Left lobe of liver (tissue), 2 donors: Measurements from ENCODE around the gene PKD1L1. TPM values are rescaled to one million over a fixed set of nuclear protein-coding genes. Genes with fewer than 3 reads are reported as not detected.
"Not testable (repeated sequence)": the region's sequence is repeated elsewhere in the genome, so short reads cannot be mapped to it uniquely, and the experiment has no call there.

Experiments used
- ATAC-seq: fragments of 200-7000 bp; cut with Tn5 transposase; one replicate; pipeline ENCODE4 v1.9.1; 2020; ENCODE audit warnings: mild to moderate bottlenecking, moderate library complexity
- DNase-seq: peaks from one replicate; pipeline ENCODE4 v3.0.0-alpha.2; 2020; ENCODE audit warnings: low spot score
- total RNA-seq: library from RNA; stranded (reverse); gene quantifications from one replicate; pipeline ENCODE4 v1.2.1, GENCODE V29; 2021
- donor health status: DM: no; HTN: no; CAD: no; lungs with moderate emphysema.
- donor health status: DM: no; HTN: yes; CAD: no.

Gene PKD1L1
- total RNA-seq, 1 donor from 2014 or later = 0.45 TPM

GRCh38 chr7:47799524-47799923 lies 148.7 kb downstream of the PKD1L1 start:
- ATAC-seq = no peak
- DNase-seq = no peak

GRCh38 chr7:47796347-47796746 lies 151.9 kb downstream of the PKD1L1 start:
- ATAC-seq (no peak), DNase-seq (no peak)

DNA sequence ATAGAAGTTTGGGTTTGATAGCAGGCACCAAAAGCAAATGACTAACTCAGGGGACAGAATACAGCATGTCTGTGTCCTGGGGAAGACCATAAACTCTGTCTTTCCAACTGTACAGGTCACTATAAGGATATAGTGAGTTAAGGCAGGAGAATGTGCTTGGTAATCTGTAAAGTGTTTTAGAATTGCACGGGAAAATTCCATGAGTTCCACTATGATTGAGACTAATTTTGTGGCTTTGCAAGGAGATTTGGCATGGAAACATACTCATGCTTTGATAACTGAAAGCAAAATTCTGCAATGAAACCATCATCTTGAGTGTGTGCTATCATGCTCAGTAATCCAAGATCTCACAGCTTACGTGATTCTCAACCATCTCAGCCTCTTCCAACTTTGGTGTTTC lies 152.6 kb downstream of the PKD1L1 start:
- no peak for DNase-seq
- ATAC-seq = no peak

DNA sequence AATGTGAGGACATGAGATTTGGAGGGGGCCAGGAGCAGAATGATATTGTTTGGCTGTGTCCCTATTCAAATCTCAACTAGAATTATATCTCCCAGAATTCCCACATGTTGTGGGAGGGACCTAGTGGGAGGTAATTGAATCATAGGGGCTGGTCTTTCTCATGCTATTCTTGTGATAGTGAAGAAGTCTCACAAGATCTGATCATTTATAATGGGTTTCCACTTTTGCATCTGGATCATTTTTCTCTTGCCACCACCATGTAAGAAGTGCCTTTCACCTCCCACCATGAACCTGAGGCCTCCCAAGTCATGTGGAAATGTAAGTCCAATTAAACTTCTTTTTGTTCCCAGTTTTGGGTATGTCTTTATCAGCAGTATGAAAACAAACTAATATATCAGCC lies 153.1 kb downstream of the PKD1L1 start:
- DNase-seq, ATAC-seq: not testable (repeated sequence)

DNA sequence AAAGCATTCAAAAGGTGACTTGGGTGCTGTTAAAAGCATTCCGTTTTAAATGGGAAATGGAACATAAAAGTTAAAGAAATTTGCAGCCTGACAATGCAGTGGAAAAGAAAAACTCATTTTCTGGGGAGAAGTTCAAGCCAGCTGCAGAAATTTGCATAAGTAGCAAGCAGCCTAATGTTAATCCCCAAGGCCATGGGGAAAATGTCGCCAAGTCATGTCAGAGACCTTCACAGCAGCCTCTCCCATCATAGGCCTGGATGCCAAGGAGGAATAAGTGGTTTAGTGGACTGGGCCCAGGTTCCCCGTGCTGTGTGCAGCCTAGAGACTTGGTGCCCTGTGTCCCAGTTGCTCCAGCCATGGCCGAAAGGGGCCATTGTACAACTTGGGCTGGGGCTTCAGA lies 154.2 kb downstream of the PKD1L1 start:
- DNase-seq (no peak), ATAC-seq (no peak)

DNA sequence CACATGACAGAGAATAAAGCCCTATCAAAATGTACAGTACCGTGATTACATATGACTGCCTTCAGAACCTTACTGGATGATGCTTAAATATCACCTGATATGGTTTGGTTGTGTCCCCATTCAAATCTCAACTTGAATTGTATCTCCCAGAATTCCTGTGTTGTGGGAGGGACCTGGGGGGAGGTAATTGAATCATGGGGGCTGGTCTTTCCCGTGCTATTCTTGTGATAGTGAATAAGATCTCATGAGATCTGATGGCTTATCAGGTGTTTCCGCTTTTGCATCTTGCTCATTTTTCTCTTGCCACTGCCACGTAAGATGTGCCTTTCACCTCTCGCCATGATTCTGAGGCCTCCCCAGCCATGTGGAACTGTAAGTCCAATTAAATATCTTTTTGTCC lies 155.1 kb downstream of the PKD1L1 start:
- ATAC-seq = not testable (repeated sequence)

GRCh38 chr7:47792521-47793121 lies 155.6 kb downstream of the PKD1L1 start:
- DNase-seq = no peak
- peak; percentile 84 for ATAC-seq

More for the DNA sequence above, 155.1 kb downstream of the PKD1L1 start:
- DNase-seq = not testable (repeated sequence)

DNA sequence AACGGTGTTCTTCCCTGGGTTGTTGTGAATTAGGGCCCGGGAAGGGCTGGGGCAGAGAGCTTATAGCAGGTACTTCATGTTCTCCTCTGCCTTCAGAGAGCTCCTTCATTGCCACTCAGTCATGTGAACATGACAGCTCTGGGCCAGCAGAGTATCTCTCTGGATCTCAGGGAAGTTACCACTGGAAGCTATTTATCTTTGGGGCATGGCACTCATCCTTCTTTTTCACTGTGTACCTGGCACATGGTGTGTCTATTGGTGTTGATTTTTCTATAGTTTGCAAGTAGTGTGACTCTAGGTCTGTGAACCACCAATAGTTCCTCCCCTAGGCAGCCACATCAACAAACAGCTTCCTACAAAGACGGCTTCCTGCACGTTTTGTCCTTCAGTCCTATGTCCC lies 156.6 kb downstream of the PKD1L1 start:
- ATAC-seq = no peak
- no peak for DNase-seq

DNA sequence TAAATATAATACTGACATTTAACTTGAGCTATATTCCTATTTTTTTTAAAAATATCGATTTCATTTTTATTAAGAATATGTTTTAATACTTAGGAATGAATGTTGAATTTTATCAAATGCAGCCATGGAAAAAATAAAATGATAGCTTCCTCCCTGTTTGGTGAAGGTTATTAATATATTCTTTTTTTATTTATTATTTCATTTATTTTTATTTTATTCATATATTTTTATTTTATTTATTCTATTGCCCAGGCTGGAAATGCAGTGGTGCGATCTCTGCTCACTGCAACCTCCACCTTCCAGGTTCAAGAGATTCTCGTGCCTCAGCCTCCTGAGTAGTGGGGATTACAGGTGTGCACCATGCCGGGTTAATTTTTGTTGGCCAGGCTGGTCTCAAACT lies 160.2 kb downstream of the PKD1L1 start:
- DNase-seq (no peak), ATAC-seq (no peak)

- no peak for ATAC-seq
These were observed 160.8 kb downstream of the PKD1L1 start for GRCh38 chr7:47787249-47788069.

DNA sequence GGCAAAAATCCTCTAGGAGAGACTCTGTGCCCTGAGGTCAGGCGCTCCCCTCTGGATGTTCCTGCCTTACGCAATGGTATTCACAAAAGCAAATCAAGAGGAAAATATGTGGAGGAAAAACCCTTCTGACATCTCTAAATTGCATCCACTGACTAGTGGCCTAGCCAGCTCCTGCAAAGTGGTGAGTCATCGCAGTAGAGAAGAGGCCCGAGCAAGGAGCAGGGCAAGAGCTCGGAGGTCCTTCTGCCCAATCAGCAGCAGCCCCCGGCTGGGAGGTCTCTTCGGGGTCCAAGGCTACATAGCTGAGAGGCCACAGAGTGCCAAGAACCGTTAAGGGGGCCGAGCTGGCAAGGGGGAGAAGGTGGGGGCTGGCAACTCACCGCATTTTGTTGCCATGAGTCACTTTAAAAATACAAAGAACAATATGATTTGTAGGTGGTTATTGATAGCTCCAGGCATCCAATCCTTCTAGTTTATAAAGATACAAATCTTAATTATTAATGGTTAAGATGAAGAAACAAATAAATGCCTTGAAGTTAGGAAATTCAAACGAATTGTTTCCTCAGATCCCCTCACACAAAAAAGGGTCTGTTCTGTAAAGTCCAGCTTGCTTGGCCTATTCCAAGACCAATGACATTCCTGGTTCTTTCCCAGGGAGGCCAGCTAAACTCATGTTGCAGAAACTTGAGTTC lies 161.6 kb downstream of the PKD1L1 start:
- peak; percentile 14 for ATAC-seq
- DNase-seq = no peak

More at GRCh38 chr7:47787249-47788069, 160.8 kb downstream of the PKD1L1 start:
- DNase-seq = no peak

- DNase-seq = no peak
- ATAC-seq = no peak
These were observed 162.2 kb downstream of the PKD1L1 start for GRCh38 chr7:47785923-47786556.

DNA sequence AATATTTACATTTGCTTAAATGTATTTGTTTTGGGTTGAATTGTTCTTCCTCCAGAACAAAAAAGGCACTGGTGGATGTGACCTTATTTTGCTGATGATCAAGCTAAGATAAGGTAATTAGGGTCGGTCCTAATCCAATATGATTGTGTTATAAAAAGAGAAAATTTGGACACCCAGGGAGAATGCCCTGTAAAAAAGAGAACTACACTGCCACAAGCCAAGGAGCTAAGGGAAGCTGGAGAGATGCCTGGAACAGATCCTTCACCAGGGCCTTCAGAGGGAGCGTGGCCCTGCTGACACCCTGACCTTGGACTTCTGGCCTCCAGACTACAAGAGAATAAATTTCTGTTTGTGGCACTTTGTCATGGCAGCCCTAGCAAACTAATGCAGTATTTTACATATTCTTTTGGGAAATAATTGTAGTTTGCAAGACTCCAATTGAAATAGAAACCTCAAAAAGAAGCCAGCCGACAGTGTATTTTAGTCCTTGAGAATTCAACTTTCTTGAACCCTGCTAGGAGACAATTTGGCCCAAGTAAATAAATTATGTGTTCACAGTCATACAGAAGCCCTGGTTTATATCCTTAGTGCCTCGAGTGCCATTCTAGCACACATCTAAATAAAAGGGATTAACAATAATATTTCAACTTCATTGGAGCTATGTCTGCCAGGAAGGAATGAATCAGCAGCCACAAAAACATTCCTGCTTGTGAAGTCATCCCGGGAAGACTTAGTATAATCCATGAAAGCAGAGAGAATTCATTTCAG lies 164.6 kb downstream of the PKD1L1 start:
- DNase-seq (no peak), ATAC-seq (peak; percentile 32)

- no peak for DNase-seq
- no peak for ATAC-seq
These were observed 165.5 kb downstream of the PKD1L1 start for GRCh38 chr7:47782792-47783191.

DNA sequence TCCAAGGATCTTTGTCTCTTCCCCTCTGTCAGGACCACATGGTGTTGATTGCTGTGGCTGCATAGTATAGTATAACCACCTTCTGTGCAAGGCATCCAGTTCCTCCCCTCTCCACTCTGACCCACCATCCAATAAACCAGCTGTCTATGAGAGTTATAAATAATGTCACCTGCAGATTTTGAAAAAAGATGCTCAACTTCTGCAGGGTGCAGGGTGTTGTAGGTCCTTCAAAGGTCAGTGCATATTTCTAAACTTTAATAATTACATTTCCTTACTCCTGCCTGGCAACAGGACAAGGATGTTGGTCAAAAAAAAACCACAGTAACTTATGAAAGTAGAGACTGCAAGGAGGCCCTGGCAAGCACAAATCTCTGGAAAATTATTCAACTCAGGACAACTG lies 166.2 kb downstream of the PKD1L1 start:
- ATAC-seq (no peak), DNase-seq (no peak)

DNA sequence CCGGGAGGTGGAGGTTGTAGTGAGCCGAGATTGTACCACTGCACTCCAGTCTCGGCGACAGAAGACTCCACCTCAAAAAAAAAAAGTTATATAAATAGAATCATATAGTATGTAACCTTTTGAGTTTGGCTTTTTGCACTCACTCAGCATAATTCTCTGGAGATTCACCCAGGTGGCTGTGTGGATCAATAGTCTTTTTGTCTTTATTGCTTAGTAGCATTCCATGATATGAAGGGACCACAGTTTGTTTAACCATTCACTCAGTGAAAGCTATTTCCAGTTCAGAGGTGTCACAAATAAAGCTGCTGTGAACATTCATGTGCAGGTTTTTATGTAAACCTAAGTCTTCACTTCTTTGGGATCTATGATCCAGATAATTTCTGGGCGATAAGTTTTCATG lies 167.7 kb downstream of the PKD1L1 start:
- ATAC-seq = no peak
- no peak for DNase-seq

- DNase-seq (no peak), ATAC-seq (no peak)
These were observed 168.9 kb downstream of the PKD1L1 start for GRCh38 chr7:47779341-47779771.

- DNase-seq = no peak
These were observed 170.1 kb downstream of the PKD1L1 start for GRCh38 chr7:47778153-47778661.

GRCh38 chr7:47777531-47778152 lies 170.6 kb downstream of the PKD1L1 start:
- ATAC-seq (no peak), DNase-seq (no peak)

More at GRCh38 chr7:47778153-47778661, 170.1 kb downstream of the PKD1L1 start:
- ATAC-seq = peak; percentile 47

GRCh38 chr7:47776335-47776734 lies 171.9 kb downstream of the PKD1L1 start:
- ATAC-seq = no peak
- no peak for DNase-seq
